Neural cell (in vitro differentiated cells): Measurements from ENCODE around the gene RNU5D-1. TPM values are rescaled to one million over a fixed set of nuclear protein-coding genes. Genes with fewer than 3 reads are reported as not detected.

ENCODE experiments used
- H2AFZ ChIP-seq: fragments of 200-600, 300-800 bp; sonication (generic), shearing (Covaris generic); 2 replicates; pipeline ENCODE4 v1.6.0; 2014; ENCODE audit warnings: low read depth, mild to moderate bottlenecking, antibody characterized with exemption, low read length, moderate library complexity
- H3F3A ChIP-seq: fragments of 200-600 bp; shearing (Covaris generic); 2 replicates; pipeline ENCODE4 v1.6.1; 2016; ENCODE audit warnings: mild to moderate bottlenecking, moderate library complexity, mixed read lengths, antibody characterized with exemption, low read length; ENCODE audit not compliant: insufficient read depth, poor library complexity, severe bottlenecking
- H3K27ac ChIP-seq: fragments of 200-600, 300-800 bp; sonication (generic), shearing (Covaris generic); 2 replicates; pipeline ENCODE4 v1.5.1; 2014; ENCODE audit warnings: mild to moderate bottlenecking, low read length, moderate library complexity
- H3K27me3 ChIP-seq: fragments of 300-800, 200-600 bp; sonication (generic), shearing (Covaris generic); 2 replicates; pipeline ENCODE4 v1.6.0; 2014; ENCODE audit warnings: mild to moderate bottlenecking, low read depth, low read length, moderate library complexity; ENCODE audit not compliant: insufficient read depth
- H3K36me3 ChIP-seq: fragments of 300-800, 200-600 bp; sonication (generic), shearing (Covaris generic); 2 replicates; pipeline ENCODE4 v1.5.1; 2014; ENCODE audit warnings: mild to moderate bottlenecking, antibody characterized with exemption, low read length, moderate library complexity; ENCODE audit not compliant: insufficient read depth
- H3K4me2 ChIP-seq: fragments of 300-800, 200-600 bp; sonication (generic), shearing (Covaris generic); 2 replicates; pipeline ENCODE4 v1.6.0; 2014; ENCODE audit warnings: mild to moderate bottlenecking, low read length
- H3K4me3 ChIP-seq: fragments of 300-800, 200-600 bp; sonication (generic), shearing (Covaris generic); 2 replicates; pipeline ENCODE4 v1.5.1; 2014; ENCODE audit warnings: mild to moderate bottlenecking, low read length, moderate library complexity
- H3K79me2 ChIP-seq: fragments of 200-600 bp; shearing (Covaris generic); replicated peaks from 2 replicates; pipeline ENCODE4 v1.6.0; 2014; ENCODE audit warnings: mild to moderate bottlenecking, low read length, moderate library complexity; ENCODE audit not compliant: insufficient read depth
- H3K9ac ChIP-seq: fragments of 300-800, 200-600 bp; sonication (generic), shearing (Covaris generic); 2 replicates; pipeline ENCODE4 v1.6.1; 2016; ENCODE audit warnings: mild to moderate bottlenecking, low read length, mixed read lengths
- H3K9me2 ChIP-seq: fragments of 200-600 bp; shearing (Covaris generic); 2 replicates; pipeline ENCODE4 v1.6.1; 2016; ENCODE audit warnings: mild to moderate bottlenecking, low read length, mixed read lengths; ENCODE audit not compliant: insufficient read depth
- H3K9me3 ChIP-seq: fragments of 200-600, 300-800 bp; sonication (generic), shearing (Covaris generic); 2 replicates; pipeline ENCODE4 v1.6.1; 2016; ENCODE audit warnings: mild to moderate bottlenecking, mixed run types, low read length, moderate library complexity, mixed read lengths
- H4K20me1 ChIP-seq: fragments of 200-600 bp; shearing (Covaris generic); 2 replicates; pipeline ENCODE4 v1.6.1; 2016; ENCODE audit warnings: mild to moderate bottlenecking, mixed run types; ENCODE audit not compliant: insufficient read depth
- EP300 ChIP-seq: fragments of 450-650 bp; conservative IDR thresholded peaks from 2 replicates; pipeline ENCODE4 v1.6.1; 2014; ENCODE audit warnings: antibody characterized with exemption, mild to moderate bottlenecking, moderate library complexity; ENCODE audit not compliant: poor library complexity, severe bottlenecking
- EZH2 ChIP-seq: fragments of 200-600, 300-800 bp; shearing (Covaris generic), sonication (generic); IDR thresholded peaks from 2 replicates; pipeline ENCODE4 v1.6.1; 2014; ENCODE audit warnings: antibody characterized with exemption, low read length, borderline replicate concordance, mild to moderate bottlenecking; ENCODE audit not compliant: insufficient read depth, poor library complexity, severe bottlenecking
- MXI1 ChIP-seq: fragments of 450-650 bp; conservative IDR thresholded peaks from 2 replicates; pipeline ENCODE4 v1.6.1; 2014; ENCODE audit warnings: antibody characterized with exemption, mild to moderate bottlenecking; ENCODE audit not compliant: poor library complexity, severe bottlenecking
- POLR2AphosphoS5 ChIP-seq: IDR thresholded peaks from 2 replicates; pipeline ENCODE4 v1.6.1; 2012
- RAD21 ChIP-seq: fragments of 450-650 bp; conservative IDR thresholded peaks from 2 replicates; pipeline ENCODE4 v1.6.1; 2014; ENCODE audit warnings: antibody characterized with exemption, mild to moderate bottlenecking, moderate library complexity
- SMC3 ChIP-seq: fragments of 450-650 bp; conservative IDR thresholded peaks from 2 replicates; pipeline ENCODE4 v1.6.1; 2014; ENCODE audit warnings: antibody characterized with exemption, mild to moderate bottlenecking, moderate library complexity; ENCODE audit not compliant: poor library complexity
- TAF1 ChIP-seq: IDR thresholded peaks from 2 replicates; pipeline ENCODE4 v1.6.1; 2012; ENCODE audit warnings: low read depth
- polyA plus RNA-seq: library from polyadenylated mRNA; depleted of rRNA; stranded (reverse); fragments of >200 nt; gene quantifications from 2 replicates; pipeline ENCODE4 v1.2.3, GENCODE V29; 2014
- TF ChIP-seq, protein P1 (sequence below): IDR thresholded peaks from 2 replicates; pipeline ENCODE4 v1.6.1; 2012; ENCODE audit warnings: borderline replicate concordance
- TF ChIP-seq, protein P2 (sequence below): fragments of 450-650 bp; IDR thresholded peaks from 2 replicates; pipeline ENCODE4 v1.5.1; 2014; ENCODE audit warnings: antibody characterized with exemption, mild to moderate bottlenecking, moderate library complexity; ENCODE audit not compliant: poor library complexity, severe bottlenecking

Gene RNU5D-1
- polyA plus RNA-seq, 1 donor from 2014 or later = not detected

DNA sequence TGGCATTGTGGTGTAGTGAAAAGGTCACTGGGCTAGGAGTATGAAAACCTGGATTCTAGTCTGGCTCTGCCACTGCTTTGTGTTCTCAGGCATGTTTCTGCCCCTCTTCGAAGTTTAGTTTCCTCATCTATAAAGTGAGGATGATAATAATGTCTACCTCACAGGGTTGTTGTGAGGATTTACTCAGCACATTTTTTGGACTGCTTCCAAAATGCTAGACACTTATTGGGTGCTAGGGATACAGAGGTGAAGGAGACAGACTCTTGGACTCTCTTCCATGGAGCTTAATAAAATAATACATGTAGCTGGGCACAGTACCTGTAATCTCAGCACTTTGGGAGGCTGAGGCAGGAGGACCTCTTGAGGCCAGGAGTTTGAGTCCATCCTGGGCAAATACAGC is 12.2 kb upstream of the RNU5D-1 start:
- no peak overlapping the region for H3K4me2 ChIP-seq
- H3K36me3 ChIP-seq = no peaks in the 10 kb centered on the region
- no peaks in the 10 kb centered on the region for H3K27me3 ChIP-seq
- no peaks in the 10 kb centered on the region for H3K9me2 ChIP-seq
- no peak overlapping the region for H2AFZ ChIP-seq
- H3K27ac ChIP-seq = no peak overlapping the region
- TF ChIP-seq POLR2AphosphoS5 = no peak
- no peak for TF ChIP-seq EP300
- TF ChIP-seq, protein P1, sequence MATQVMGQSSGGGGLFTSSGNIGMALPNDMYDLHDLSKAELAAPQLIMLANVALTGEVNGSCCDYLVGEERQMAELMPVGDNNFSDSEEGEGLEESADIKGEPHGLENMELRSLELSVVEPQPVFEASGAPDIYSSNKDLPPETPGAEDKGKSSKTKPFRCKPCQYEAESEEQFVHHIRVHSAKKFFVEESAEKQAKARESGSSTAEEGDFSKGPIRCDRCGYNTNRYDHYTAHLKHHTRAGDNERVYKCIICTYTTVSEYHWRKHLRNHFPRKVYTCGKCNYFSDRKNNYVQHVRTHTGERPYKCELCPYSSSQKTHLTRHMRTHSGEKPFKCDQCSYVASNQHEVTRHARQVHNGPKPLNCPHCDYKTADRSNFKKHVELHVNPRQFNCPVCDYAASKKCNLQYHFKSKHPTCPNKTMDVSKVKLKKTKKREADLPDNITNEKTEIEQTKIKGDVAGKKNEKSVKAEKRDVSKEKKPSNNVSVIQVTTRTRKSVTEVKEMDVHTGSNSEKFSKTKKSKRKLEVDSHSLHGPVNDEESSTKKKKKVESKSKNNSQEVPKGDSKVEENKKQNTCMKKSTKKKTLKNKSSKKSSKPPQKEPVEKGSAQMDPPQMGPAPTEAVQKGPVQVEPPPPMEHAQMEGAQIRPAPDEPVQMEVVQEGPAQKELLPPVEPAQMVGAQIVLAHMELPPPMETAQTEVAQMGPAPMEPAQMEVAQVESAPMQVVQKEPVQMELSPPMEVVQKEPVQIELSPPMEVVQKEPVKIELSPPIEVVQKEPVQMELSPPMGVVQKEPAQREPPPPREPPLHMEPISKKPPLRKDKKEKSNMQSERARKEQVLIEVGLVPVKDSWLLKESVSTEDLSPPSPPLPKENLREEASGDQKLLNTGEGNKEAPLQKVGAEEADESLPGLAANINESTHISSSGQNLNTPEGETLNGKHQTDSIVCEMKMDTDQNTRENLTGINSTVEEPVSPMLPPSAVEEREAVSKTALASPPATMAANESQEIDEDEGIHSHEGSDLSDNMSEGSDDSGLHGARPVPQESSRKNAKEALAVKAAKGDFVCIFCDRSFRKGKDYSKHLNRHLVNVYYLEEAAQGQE = no peak
- TF ChIP-seq, protein P2, sequence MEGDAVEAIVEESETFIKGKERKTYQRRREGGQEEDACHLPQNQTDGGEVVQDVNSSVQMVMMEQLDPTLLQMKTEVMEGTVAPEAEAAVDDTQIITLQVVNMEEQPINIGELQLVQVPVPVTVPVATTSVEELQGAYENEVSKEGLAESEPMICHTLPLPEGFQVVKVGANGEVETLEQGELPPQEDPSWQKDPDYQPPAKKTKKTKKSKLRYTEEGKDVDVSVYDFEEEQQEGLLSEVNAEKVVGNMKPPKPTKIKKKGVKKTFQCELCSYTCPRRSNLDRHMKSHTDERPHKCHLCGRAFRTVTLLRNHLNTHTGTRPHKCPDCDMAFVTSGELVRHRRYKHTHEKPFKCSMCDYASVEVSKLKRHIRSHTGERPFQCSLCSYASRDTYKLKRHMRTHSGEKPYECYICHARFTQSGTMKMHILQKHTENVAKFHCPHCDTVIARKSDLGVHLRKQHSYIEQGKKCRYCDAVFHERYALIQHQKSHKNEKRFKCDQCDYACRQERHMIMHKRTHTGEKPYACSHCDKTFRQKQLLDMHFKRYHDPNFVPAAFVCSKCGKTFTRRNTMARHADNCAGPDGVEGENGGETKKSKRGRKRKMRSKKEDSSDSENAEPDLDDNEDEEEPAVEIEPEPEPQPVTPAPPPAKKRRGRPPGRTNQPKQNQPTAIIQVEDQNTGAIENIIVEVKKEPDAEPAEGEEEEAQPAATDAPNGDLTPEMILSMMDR = no peak
- TF ChIP-seq RAD21 = no peak
- TF ChIP-seq TAF1 = no peak
- no peak for TF ChIP-seq SMC3
- no peak for TF ChIP-seq MXI1
- no peak for TF ChIP-seq EZH2
- H3K9me3 ChIP-seq = no peaks in the 10 kb centered on the region
- H3F3A ChIP-seq = no peaks in the 10 kb centered on the region
- H3K79me2 ChIP-seq = peaks cover 10% of the 10 kb centered on the region
- H3K9ac ChIP-seq = no peak overlapping the region
- no peaks in the 10 kb centered on the region for H4K20me1 ChIP-seq
- H3K4me3 ChIP-seq = no peak overlapping the region

DNA sequence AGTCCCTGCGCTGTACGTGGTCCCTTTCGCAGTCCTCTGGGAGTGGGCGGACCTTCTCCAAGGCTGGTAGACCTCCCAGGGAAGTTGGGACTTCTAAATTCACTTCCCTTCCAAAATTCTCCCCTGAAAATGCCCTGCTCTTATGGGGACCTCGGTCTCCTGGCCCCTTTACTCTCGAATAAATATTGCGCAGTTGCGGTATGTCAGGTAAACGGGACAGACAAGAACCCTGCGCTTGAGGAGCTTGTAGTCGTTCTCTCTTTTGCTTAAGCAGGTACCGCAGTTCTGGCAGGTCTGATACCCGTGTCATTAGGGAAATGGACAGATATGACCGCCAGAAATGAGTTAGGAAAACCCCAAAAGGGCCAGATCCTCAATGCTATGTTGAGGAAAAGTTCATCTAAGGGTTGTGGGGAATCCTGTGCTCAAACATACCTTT is 9.2 kb upstream of the RNU5D-1 start:
- Histone ChIP-seq H3K4me2 (peak overlapping the region; percentile 52), H3K27me3 (no peaks in the 10 kb centered on the region), H3K27ac (no peak overlapping the region), H3K4me3 (peak overlapping the region; percentile 69), H3K79me2 (peaks cover 10% of the 10 kb centered on the region), H2AFZ (no peak overlapping the region), H3K36me3 (no peaks in the 10 kb centered on the region), H3K9me3 (no peaks in the 10 kb centered on the region), H3K9ac (no peak overlapping the region), H4K20me1 (no peaks in the 10 kb centered on the region), H3F3A (no peaks in the 10 kb centered on the region), H3K9me2 (no peaks in the 10 kb centered on the region)
- TF ChIP-seq, protein P1 = no peak
- no peak for TF ChIP-seq SMC3
- TF ChIP-seq RAD21 = no peak
- TF ChIP-seq EZH2 = no peak
- TF ChIP-seq POLR2AphosphoS5 = no peak
- no peak for TF ChIP-seq MXI1
- TF ChIP-seq TAF1 = no peak
- TF ChIP-seq EP300 = no peak
- TF ChIP-seq, protein P2 = no peak
